NCI-H146 treated with DMSO at 0.1 percent for 48 hours (cell line): Measurements from ENCODE around the gene RSPH1.

ENCODE experiments used
- DNase-seq: peaks from one replicate; lab custom pipeline; 2025; ENCODE audit not compliant: unreplicated experiment; lab: John Stamatoyannopoulos, UW

RSPH1 gene

GRCh38 chr21:42532466-42533181 is 36.6 kb upstream of the RSPH1 start:
- no peak for DNase-seq

GRCh38 chr21:42531771-42532170 is 35.7 kb upstream of the RSPH1 start:
- no peak for DNase-seq

DNA sequence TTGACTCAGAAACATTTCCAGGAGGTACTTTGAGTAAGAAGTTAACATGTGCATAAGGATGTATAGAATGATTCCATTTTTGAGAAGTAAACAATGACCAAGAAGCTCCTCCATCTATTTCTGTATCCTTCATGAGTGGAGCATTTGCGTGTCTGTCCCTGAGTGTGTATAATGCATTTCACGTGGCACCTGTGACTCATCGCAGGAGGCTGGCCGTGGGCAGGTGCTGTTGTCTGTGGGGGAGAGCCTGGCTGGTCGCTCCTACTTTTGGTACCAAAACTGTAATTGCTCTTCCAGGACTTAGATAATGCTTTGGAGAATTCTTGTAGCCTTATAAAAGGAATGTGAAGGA is 34.1 kb upstream of the RSPH1 start:
- no peak for DNase-seq

GRCh38 chr21:42527489-42528158 is 31.6 kb upstream of the RSPH1 start:
- DNase-seq = no peak

GRCh38 chr21:42527127-42527488 is 31.1 kb upstream of the RSPH1 start:
- no peak for DNase-seq

DNA sequence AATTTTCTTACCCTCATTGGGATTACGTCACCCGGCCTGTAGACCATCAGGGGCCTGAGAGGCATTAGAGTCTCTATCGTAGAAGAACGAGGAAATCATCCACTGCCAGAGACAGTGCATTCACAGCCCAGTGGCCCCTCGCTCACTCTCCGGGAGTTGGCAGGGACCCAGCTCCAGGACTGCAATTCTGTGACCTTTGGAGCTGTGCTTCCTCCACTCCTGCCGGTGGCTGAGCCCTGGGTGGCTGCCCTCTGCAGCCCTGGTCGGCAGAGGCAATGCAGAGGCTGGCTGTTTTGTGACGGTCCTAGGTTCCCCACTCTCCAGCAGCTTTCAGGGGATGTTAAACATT is 30.3 kb upstream of the RSPH1 start:
- DNase-seq = no peak

- no peak for DNase-seq
Observed at GRCh38 chr21:42525676-42526378, 29.8 kb upstream of the RSPH1 start.

- DNase-seq = no peak
Observed at GRCh38 chr21:42525029-42525581, 29.1 kb upstream of the RSPH1 start.

GRCh38 chr21:42524341-42525028 is 28.5 kb upstream of the RSPH1 start:
- DNase-seq = no peak

GRCh38 chr21:42523941-42524340 is 27.9 kb upstream of the RSPH1 start:
- DNase-seq = no peak

- no peak for DNase-seq
Observed at GRCh38 chr21:42523211-42523610, 27.2 kb upstream of the RSPH1 start.

- no peak for DNase-seq
Observed at GRCh38 chr21:42522771-42523170, 26.7 kb upstream of the RSPH1 start.

DNA sequence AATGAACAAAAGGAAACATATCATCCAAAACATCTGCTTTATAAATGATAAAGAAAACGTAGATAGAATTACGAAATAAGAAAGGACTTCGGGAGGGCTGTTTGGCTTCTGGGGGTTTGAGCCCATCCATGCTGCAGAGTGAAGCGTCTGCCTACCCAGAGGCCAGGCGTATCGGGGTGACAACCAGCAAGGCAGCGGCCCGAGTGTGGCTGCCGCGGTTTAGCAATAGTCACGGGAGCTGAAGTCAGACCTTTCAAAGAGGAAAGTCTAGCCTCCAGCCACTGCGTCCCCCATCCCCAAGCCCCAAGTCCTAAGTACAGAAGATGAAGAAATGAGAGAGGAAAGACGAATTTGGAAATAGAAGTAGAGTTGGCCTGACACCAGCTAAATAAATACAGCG is 26.2 kb upstream of the RSPH1 start:
- DNase-seq = no peak

GRCh38 chr21:42521805-42522204 is 25.8 kb upstream of the RSPH1 start:
- DNase-seq = no peak

GRCh38 chr21:42521384-42521783 is 25.4 kb upstream of the RSPH1 start:
- DNase-seq = no peak

DNA sequence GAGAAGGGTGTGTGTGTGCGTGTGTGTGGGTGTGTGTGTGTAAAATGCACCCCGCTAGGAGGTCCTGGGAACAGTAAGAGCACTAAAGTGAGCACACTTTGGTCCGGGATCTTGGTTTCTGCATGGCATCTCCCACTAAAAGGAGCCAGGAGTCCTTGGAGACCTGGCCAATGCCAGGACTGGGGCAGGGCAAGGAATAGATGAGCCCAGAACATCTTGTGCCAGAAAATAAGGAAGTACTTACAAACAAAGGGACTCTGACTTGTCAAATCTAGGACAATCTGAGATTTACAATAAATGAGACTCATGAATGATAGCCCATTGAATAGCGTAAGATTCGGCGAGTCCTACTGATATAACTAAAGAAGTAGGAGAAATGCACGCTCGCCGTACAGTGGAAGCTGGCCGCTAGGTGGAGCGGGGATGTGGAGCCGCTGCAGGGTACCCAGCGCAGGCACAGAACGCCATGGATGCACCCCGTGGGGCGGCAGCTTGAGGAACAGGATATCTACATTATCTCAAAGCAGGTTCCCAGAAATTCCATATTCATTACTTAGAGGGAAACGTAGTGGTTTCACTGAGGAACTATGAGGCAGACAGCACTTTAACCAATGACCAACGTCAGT is 24.7 kb upstream of the RSPH1 start:
- no peak for DNase-seq

DNA sequence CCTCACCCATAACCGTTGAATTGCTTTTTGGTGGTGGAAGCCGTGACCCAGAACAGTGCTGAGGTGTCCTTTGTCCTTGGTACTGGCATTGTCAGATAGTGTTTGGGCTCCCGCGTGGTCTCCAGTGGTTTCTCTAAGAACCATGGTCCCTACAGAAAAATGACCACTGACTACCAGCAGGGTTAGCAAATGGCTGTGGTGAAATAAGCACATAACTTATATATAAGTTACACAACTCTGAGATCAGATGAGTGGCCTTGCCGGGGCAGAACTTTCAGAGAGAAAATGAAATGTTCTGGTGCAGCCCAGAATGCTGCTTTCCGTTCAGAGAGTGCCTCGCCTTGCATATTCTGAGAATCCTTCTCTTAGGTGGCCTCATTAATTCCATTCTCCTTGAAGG is 22.6 kb upstream of the RSPH1 start:
- no peak for DNase-seq

DNA sequence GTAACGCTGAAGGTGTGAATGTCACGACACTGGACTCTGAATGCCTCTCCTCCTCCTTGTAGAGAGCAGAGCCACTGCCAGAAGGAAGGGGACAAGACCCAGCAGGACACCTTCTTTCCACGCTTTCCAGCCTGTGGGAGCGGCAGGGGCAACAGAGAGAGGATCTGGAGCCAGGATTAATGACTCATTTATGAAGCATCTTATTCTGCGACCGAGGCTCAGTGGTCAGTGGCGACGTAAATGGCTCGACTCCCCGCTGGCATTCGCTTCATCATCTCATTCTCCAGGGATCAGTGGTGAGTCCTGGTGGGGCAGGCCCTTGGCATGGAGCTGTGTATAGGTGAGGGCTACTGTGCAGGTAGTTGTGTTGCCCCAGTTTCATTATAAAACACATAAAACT is 22.2 kb upstream of the RSPH1 start:
- no peak for DNase-seq

GRCh38 chr21:42515708-42516502 is 19.9 kb upstream of the RSPH1 start:
- no peak for DNase-seq

- DNase-seq = no peak
Observed at GRCh38 chr21:42514883-42515228, 18.8 kb upstream of the RSPH1 start.
